HG03558 (cell line): ENCODE results near the gene PHF2.

ENCODE experiments used
- ATAC-seq: cut with Tn5 transposase; IDR thresholded peaks from one replicate; pipeline ENCODE4 v1.9.1; 2021; ENCODE audit warnings: moderate number of reproducible peaks; ENCODE audit not compliant: unreplicated experiment; ENCODE audit errors: extremely low read depth

The PHF2 gene

DNA sequence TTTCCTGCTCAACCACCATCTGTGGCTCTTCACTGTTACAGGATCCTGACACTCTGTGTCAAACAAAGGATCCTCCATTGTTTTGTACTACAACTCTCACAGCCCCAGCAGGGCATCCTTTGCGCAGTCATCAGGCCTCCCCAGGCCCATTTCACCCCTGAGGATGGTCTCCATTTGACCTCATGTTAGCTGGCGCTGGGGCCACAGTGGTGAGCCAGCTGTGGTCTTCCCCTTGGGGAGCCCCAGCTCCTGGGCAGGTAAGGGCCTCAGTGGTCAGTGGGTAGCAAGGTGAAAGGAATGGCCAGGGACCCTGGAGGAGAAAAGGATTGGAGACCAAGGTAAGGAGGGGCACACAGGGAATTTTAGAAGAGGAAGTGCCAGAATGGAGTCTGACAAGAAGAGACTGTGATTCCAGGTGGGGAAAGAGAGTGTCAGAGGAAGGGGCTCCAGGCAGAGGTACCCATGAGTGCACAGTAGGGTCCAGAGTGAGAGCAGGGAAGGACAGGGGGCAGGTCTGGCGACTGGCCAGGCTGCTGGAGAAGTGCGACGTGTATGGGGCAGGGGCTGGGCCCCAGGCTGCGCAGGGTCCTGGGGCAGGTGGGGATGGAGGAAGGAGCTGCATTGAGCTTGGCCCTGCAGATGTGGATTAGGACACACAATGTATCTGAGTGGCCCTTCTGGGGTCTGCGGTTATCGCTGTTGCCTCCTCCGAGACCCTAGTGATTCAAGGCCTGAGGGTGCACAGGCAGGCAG is 109.9 kb downstream of the PHF2 start:
- no peak for ATAC-seq

DNA sequence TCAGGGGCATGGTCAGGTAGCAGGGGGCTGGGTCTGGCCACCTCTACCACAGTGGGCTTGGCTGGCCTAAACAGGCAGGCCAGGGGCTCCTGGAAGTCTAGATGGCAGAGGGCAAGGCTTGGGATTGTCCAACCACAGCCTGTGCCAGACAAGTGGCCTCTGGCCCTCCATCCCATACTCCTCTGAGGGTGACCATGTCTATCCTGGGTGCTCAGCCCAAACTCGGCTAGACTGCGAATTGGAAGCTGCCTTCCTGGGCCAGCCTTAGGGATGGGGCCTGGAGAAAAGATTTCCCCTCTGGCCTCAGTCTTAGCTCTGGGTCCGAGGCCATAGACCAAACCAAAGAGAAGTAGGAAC is 110.5 kb downstream of the PHF2 start:
- no peak for ATAC-seq

DNA sequence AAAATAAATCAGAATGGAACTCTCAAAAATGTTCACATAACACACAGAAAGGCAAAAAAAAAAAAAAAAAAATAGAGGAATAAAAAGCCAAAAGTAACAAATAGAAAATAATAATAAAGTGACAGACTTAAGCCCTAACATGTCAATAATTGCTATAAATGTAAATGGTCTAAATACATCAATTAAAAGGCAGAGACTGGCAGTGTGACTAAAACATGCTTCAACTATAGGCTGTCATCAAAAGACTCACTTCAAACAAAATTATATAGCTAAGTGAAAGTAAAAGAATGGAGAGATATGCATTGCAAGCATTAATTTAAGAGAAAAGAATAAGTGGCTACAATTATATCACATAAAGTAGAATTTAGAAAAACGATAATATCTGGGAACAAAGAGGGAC is 114.2 kb downstream of the PHF2 start:
- ATAC-seq: no peak

DNA sequence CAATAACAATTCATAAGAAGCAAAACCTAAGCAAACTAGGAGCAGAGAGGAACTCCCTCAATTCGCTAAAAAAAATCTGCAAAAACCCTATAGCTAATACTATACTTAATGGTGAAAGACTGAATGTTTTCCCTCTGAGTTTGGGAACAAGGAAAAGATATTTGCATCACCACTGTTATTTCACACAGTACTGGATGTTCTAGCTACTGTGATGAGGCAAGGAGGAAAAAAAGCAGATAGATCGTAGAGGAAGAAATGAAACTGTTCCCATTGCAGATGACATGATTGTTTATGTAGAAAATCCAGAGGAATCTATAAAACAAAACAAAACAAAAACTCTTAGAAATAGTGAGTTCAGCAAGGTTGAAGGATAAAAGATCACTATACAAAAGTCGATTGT is 116.7 kb downstream of the PHF2 start:
- ATAC-seq: no peak

DNA sequence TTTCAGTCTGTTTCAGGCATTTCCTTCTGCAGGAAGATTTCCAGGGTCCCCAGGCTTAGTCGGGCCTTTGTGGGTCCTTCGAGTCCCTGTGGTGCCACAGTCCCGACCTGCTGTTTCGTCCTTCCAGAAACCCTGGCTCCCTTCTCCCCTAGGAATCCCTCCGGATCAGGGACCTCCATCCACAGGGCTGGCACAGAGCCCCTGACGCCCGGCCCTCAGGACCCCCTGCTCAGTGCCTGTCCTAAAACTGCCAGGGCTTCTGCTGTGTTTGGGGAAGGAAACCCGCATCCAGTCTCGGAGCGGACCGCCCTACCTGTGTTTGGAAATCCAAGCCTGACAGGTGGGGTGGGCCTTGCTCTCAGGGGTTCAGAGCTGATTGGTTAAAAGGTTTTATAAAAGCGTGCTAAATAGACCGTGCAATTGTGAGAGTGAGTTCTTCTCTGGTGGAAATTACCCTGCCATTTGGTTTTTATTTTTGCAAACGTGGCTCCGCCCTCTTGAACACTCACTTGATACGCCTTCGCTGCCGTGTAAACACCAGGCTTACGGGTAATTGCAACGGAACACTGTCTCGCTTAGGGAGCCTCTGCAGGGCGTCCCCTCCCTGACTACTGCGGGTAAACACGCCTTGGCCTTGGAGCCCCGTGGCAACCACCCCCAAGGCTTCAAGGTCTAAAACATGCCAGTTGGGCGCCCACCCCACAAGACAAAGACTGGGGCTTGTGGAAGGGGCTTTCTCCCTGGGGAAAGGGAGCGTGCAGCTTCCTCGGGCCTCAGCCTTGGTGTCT is 121.2 kb downstream of the PHF2 start:
- no peak for ATAC-seq

DNA sequence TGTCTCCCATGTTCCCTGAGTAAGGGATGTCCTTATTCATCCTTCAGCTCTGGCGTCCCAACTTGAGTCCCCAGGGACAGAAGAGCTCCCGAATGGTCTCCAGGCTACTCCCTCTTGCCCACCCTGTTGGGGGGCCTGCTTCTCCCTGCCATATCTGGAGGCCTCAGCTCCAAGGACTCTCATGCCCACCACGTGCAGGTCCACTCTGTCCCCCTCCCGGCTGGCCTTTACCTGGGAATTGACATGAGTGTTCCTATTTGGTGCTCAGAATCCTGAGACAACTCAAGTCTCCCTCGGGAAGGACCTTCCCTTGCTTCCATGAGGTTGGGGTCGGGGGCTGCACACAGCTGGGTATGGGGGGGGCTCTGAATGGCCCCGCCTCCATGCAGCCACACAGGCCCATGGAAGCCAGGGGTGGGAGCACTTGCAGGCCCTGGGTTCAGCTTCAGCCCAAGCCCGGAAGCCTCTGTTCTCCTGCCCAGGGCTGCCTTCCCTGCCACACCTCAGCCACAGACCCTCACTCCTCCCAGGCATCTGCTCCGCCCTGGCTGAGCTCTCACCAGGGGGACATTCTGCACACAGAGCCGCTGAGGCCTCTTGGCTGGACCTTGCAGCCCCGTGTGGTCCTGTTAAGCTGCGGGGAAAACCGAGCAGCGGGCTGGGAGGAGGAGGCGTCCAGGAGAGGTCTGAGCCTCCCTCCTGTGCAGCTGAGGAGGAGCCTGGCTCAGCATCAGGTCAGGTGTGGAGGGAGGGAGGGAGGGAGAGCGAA is 121.9 kb downstream of the PHF2 start:
- no peak for ATAC-seq

DNA sequence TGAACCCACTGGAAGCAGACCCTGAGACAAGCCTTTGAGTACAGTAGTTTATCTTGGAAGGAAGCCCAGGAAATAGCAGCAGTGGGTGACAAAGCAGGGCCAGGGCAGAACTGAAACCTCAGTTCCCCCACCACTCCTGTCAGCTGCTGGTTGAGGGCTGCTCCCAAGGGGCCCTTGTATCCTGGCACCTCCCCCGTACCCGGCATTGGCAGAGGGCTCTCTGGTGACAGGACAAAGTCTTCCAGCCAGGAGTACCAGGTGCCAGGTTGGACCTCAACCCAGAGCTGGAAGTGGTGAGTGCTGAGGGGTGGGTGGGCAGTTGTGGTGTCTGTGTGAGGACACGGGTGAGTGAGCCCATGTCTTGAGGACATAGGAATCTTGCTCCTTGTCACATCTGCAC is 123.3 kb downstream of the PHF2 start:
- no peak for ATAC-seq

DNA sequence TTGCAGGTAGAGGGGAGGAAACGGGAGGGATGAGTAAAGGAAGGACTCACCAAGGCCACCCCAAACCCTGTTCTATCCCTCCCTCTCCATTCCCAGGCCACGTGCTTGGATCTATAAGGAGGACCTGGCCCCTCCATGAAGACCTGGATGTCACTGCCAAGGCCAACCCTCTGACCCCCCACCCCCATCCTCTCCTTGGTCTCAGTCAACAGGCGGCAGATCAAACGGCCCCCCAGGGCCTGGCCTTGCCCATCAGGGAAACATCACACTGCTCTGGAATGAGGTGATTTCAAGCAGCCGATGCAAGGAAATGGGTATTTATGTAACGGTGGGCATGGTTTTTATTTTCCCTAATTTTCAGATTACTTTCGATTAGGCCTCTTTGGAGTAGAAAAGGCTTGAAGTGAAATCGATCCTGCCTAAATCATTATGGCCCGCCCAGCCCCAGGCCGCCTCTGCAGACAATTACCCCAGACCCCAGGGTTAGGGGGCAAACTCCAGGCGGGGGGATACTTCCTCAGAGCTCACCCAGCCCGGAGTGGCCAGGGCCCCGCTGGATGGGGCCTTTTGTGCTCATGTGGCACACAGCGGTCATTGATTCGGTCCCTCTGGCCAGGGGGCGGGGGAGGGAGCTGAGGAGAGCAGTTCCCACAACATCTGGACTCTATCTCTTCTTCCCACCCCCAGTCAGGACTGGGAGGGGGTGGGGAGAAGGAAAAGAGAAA is 125.3 kb downstream of the PHF2 start:
- no peak for ATAC-seq

DNA sequence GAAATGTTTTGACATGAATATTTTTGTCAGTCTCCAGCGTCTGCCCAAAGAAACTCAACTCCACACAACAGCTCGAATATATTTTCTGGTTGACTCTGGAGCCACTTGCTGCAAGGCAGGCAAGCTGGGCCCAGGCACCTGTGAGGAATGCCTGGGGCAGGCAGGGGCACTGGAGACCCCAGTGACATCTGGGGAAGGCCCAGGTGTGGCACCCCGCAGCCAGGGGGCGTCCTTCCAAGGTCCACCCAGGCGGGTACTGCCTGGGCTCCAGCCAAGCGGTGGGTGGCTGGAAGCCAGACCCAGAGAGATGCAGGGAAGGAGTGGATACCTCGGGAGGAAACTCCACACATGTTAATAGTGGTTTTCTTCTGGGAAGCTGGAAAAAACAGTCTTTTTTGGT is 125.9 kb downstream of the PHF2 start:
- ATAC-seq: no peak

DNA sequence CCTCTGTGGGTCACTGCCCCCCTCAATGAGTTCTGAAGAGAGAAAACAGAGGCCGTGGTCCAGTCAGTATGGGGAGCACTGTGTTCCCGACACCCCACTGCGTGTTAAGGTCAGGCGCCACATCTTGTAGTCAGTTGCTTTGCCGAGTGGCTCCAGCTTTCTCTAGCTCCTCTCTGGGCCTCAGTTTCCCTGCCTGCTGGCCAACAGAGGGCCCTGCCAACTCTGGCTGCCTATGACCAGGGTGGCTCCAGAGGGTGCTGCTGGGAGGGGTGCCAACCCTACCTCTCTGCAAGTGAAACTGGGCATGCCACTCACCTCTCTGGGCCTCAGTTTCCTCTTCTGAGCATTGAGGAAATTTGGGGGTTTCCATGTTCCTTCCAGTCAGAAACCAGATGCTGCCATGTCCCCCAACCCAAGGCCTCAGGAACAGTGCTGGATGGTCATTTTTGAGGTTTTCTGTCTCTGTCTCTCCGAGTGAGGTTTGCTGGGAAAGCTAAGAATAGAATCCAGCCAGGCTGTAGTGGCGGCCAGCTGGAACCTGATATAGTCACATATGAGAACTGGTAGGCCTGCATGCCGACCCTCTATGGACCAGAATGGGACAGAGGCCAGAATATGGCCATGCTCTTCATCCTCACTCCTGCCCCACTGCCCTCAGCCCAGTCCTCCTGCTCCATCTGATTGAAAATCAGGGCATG is 132.1 kb downstream of the PHF2 start:
- ATAC-seq: no peak

DNA sequence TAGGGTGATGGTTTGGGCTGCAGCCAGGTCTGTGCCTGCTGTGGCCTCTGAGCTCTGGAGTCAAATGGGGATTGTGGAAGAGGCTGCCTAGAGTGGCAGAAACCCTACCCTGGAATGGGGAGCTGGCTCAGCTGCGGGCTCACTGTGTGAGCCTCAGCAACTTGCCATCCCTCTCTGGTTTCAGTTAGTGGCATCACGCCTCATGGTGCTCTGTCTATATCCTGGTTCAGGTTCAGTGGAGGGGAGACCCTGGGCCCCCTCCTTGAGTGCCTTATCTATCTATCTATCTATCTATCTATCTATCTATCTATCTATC is 132.6 kb downstream of the PHF2 start:
- ATAC-seq: no peak

DNA sequence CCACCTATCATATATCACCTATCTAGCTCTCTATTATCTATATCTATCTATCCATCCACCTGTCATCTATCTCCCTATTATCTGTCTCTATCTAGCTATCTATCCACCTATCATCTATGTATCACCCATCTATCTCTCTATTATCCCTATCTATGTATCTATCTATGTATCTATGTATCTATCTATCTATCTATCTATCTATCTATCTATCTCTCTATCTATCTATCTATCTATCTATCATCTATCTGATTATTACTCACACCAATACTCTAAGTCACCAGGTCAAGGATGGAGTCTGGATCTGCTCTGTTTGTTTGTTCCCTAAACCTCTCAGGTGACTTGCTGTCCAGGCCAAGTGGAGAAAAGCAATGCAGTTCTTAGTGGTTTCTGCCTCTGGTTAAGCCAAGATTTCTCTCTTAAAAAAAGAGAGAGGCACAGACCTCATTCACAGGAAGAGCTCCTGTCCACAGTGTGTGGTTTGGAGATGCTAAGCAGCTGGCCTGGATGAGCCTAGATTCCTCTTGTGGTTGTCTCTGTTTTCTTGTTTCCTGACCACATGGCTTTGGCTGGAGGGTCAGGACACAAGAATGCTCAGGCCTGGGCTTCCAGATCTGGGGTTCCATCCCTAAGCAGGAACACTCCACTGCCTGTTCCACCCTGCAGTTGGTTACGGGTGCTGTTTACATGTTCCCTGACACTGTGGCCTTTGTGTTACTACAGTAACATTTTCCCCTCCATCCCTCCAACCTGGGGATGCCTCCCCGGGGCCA is 133.4 kb downstream of the PHF2 start:
- no peak for ATAC-seq

DNA sequence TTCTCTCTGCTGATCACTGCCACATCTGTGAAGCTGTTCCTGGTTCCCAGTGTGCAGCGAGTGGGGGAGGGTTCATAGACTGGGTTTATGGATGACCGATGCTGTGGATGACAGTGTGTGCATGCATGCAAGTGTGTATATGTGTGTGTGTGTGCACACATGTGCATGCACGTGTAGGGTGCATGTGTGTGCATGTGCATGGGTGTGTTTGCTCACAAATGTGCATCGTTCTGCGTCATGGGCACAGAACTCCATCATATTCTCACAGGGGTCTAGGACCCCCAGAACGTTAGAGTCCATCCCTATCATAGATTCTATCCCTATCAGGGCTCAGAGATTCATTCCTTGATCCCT is 134.0 kb downstream of the PHF2 start:
- no peak for ATAC-seq

DNA sequence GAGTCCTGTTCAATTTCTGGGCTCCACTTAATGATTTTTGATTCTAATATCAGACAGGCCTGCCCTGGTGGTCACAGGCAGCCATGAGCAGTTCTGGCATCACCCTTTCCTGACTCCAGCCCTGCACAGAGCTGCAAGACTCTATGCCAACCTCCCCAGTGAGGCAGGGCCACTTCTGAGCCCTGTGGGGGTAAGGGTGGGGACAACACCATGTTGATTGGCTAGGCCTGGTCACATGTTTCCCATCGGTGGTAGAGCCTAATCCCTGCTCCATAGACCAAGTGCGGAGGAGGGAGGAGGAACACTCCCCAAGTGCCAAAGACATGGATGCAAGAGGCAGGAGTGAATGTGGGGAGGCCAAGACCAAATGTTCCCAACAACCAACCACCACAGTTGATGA is 134.6 kb downstream of the PHF2 start:
- ATAC-seq: no peak

DNA sequence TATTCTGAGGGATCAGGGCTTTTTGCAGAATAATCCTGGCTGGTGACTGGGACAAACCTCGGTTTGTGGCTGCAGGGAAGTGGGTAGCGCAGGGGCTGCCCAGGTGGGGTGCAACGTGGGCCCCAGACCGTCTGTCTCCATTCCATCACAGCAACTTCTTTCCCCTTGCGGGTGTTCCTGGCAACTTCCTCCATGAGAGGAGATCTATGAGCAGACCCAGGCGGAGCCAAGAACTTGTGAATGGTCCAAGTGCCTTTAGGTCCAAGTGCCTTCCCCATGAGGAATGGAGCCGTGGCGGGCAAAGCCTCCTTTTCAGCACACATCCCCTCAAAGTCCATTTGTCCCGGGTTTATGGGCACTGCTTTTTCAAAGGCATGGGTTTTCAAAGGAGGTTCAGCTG is 136.5 kb downstream of the PHF2 start:
- ATAC-seq: no peak

DNA sequence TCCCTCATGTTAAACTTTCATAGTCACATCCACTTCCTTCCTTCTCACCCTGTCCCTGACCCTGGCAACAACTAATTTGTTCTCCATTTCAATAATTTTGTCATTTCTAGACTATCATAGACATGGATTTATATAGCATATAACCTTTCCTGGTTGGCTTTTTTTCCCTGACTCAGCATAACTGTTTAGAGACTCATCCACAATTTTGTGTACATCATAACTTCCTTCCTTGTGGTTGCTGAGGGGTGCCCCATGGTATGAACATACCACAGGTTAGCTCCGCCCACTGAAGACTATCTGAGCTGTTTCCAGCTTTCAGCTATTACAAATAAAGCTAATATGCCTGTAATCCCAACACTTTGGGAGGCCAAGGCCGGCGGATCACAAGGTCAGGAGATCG is 137.3 kb downstream of the PHF2 start:
- no peak for ATAC-seq

DNA sequence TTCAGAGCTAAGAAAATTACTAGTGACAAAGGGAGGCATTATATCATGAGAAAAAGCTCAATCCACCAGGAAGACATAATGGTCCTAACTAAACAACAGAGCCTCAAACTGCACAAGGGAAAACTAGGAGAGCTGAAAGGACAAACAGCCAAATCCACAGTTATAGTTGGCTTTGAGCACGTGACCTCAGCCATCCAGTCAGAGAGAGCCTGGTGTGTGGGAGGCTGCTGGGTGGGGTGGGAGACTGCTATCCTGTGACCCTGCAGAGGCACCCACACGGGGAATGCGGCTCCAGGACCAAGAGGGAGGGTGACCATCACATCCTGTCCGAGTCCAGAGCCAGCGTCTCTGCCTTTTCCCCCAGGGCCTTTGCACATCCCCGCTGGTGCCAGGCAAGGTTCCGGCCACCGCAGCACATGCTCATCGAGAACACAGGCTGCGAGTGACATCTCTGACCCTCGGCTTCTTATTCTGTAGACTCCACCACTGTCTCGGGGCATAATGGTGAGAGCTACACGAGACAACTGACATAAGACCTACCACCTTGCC is 145.1 kb downstream of the PHF2 start:
- ATAC-seq: no peak

DNA sequence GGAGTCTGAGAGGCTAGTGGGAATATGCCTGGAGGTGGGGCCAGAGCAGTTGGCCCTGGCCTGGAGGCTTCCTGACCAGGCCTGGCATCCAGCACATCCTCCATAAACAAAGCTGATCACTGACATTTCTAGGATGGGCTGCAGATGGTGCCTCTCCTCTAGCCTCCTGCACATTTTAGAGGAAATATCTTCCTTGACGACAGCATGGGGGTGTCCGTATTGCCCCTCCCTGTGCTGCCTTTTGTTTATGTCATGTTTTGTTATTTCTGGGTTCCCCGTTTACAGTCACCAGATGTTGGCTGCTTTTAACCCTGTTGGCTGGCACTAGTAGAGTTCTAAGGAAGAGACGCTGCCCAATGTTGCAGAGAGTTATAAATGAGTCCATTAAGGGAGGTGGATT is 148.5 kb downstream of the PHF2 start:
- no peak for ATAC-seq

DNA sequence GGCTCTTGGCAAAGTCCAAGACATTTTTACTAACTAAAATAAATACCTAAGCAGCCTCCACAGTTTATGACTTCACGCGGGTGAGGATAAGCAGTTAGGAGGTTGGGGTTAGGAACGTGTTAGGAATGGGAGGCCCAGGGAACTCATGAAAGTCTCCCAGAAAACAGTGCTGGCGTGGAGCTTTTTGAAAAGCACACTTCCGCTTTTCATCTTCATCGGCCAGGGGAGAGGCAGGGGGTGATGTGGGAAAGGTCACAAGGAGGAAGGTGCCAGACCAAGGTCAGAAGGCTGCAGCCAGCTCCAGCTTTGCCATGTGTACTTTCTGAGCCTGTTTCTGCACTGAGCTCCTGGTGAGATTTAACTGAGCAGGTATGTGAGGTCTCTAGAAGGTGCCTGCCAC is 149.0 kb downstream of the PHF2 start:
- ATAC-seq: no peak
